AG09319 (cell line): ENCODE results near the gene SNED1.

Source experiments
- DNase-seq: peaks from one replicate; pipeline ENCODE4 v3.0.0-alpha.2; 2010; ENCODE audit warnings: low read depth; ENCODE audit errors: extremely low read depth
- TF ChIP-seq, protein P1 (sequence below): IDR thresholded peaks from 2 replicates; pipeline ENCODE4 v1.5.1; 2011; ENCODE audit warnings: low read depth, mild to moderate bottlenecking, inconsistent platforms, low read length, moderate library complexity

Gene SNED1

DNA sequence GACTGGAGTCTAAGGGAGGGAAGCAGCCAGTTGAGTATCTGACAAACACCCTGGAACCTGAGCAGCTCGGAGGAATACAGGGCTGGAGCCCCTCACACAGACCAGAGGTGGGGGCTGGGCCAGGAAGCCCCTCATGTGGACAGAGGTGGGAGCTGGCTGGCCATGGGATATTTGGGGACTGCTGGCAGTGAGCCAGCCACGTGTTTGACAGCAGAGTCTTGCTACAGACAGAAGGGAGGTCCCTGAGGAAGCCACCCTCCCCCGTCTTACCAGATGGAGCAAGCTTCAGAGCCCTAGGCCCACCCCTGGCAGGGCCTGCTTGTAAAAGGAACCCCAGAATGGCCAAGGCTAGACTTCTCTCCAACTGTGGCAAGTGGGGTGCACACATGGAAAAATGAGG lies 107.2 kb downstream of the SNED1 start:
- TF ChIP-seq, protein P1, sequence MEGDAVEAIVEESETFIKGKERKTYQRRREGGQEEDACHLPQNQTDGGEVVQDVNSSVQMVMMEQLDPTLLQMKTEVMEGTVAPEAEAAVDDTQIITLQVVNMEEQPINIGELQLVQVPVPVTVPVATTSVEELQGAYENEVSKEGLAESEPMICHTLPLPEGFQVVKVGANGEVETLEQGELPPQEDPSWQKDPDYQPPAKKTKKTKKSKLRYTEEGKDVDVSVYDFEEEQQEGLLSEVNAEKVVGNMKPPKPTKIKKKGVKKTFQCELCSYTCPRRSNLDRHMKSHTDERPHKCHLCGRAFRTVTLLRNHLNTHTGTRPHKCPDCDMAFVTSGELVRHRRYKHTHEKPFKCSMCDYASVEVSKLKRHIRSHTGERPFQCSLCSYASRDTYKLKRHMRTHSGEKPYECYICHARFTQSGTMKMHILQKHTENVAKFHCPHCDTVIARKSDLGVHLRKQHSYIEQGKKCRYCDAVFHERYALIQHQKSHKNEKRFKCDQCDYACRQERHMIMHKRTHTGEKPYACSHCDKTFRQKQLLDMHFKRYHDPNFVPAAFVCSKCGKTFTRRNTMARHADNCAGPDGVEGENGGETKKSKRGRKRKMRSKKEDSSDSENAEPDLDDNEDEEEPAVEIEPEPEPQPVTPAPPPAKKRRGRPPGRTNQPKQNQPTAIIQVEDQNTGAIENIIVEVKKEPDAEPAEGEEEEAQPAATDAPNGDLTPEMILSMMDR: no peak
- DNase-seq: no peak

DNA sequence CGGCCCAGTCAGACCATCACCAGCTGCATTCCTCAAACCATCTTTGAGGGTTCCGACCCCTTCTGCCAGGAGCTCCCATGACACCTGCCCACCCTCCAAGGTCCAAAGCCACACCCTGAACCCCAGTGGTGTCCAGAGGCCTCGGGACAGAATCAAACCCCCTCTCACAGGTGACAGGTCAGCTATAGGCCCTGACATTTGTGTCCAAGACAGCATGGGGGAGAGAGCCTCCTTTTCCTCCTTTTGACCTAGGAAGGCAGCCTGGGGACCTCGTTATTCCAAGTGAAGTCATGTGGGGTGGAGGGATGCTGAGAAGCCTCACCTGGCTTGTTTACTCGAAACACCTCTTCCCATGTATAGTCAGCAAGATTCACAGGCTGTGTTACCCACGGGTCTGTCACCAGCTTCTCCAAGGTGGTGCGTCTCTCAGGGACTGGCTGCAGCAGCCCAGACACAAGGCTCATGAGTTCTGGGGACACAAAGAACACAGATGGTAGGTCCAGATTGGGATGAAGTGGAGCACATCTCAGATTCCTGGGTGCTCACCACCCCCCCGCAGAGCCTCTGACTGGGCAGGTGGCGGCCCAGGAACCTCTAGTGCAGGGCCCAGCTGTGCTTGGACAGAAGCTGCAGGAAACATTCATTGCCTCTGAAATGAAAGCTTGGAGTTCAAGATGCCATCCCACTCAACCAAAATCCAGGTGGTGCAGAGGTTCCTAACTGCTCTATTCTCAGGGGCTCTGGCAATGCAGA lies 108.8 kb downstream of the SNED1 start:
- no peak for DNase-seq
- TF ChIP-seq, protein P1: no peak

DNA sequence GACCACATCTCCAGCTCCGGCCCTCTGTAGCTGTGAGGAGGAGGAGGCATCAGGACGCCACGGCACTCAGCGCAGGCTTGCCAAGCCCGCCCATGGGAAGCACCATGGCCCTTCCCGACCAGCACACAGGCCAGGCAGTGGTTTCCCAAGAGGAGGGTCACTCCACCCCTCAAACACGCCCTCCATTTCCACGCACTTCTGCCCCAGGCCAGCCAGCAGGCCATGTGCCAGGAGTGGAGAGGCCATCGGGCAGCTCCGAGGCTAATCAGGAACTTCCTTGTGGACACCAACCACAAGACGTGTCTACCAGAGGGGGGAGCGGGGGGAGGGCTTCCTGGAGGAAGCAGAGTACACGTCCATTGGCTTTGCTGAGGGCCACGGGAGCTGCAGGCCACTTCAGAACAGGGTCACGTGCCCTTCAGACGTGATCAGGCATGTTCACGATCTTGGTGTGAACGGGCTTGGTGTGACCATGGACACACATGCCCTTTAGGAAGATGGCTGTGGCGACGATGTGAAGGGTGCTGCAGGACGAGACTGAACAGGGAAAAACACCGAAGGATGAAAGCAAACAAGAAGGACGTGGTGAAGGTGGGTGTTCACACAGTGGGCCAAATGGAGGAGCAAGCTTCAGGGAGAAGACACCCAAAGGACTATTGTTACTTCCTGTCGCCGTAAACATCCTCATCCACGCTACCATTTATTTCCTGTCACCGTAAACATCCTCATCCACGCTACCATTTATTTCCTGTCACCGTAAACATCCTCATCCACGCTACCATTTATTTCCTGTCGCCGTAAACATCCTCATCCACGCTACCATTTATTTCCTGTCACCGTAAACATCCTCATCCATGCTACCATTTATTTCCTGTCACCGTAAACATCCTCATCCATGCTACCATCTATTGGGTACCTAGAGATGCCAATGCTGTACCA lies 110.1 kb downstream of the SNED1 start:
- TF ChIP-seq, protein P1: no peak
- DNase-seq: no peak

- no peak for DNase-seq
- TF ChIP-seq, protein P1: no peak
These were observed 111.0 kb downstream of the SNED1 start for GRCh38 chr2:241109210-241110088.

DNA sequence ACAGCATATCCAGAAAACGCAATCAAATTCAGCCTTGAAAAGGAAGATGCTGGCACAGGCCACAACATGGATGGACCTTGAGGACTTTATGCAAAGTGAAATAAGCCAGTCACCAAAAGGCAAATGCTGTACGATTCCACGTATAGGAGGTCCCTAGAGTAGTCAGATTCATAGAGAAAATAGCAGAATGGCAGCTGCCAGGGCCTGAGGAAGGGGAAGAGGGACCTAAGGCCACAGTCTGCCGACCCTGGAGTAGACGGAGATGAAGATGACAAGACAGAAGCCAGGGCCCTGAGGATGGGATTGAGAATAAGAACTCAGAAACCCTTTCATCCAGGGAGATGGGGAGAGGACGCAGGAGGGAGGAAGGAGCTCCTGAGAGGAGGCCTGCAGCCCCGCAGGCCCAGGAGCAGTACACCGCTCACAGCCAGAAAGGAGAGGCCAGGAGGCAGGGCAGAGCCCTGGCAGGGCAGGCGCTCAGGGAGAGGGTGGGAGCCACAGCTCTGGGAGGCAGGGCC lies 111.7 kb downstream of the SNED1 start:
- DNase-seq: no peak
- TF ChIP-seq, protein P1: no peak

GRCh38 chr2:241110607-241111439 lies 112.4 kb downstream of the SNED1 start:
- DNase-seq: no peak
- TF ChIP-seq, protein P1: no peak
